NCI-H1092 treated with DMSO at 0.1 percent for 48 hours (cell line): ENCODE measurements around the gene PCP2.

Experiments
- DNase-seq: peaks from one replicate; lab custom pipeline; 2025; lab: John Stamatoyannopoulos, UW

The PCP2 gene

GRCh38 chr19:7596211-7596937, 37.1 kb downstream of the PCP2 start:
- no peak for DNase-seq

- DNase-seq, result peak; percentile 64
Measured at GRCh38 chr19:7595466-7596133, 37.9 kb downstream of the PCP2 start, which contains the start of gene CAMSAP3. TSS of gene CAMSAP3 (plus strand) at chr19:7595863. CDS start at chr19:7596003, 140 bp downstream.

DNA sequence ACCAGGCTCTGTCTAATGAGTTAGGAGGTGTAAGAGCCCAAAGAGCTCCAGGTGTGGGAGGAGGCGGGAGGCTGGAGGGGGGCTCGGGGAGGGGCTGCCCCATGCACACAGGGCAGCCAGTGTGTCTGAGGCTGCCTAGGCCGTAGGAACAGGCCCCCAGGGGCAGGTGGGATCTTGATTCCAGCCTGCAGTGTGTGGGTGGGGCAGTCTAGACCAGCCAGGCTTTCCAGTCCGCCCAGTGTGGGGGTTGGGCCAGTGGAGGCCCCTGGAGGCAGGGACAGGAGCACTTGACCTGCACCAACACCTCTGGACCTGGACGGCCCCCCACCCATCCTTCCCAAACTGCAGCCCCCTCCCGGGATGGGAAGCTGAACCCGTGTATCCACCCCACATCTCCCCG, 43.3 kb downstream of the PCP2 start:
- no peak for DNase-seq

GRCh38 chr19:7589822-7590221, 43.7 kb downstream of the PCP2 start:
- no peak for DNase-seq

DNA sequence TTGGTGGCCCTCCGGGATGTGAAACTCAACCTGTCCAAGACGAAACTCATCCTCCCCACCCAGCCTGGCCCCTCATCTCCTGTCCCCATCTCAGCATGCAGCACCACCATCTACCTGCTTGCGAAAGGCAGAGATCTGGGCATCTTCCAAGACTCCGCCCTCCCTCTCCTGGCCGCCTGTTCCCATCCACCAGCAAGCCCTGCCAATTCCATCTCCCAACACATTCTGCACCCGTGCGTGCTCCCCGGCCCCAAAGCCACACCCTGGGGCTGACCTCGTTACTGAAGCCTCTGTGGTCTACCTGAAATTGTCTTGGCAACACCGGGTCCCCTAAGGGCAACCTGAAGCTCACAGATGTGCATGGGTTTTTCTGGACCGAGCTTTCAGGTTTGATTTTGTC, 51.1 kb downstream of the PCP2 start:
- no peak for DNase-seq
